ENCODE results near the gene CPSF7. TPM values are rescaled to one million over a fixed set of nuclear protein-coding genes. Genes with fewer than 3 reads are reported as not detected.
A peak's percentile ranks its signal among the peaks of the same experiment; 100 is the strongest.

Gene CPSF7
- total and polyA plus RNA-seq, 10 of the 15 experiments (the other 5 are each of a cell fraction or from before 2014, with no cell fraction given), result 14.9 to 93.1 (median 60.9) TPM

GRCh38 chr11:61429691-61430582 lies at the start of gene CPSF7, which contains the start of gene SDHAF2 (continued):
- TF ChIP-seq, protein P1, sequence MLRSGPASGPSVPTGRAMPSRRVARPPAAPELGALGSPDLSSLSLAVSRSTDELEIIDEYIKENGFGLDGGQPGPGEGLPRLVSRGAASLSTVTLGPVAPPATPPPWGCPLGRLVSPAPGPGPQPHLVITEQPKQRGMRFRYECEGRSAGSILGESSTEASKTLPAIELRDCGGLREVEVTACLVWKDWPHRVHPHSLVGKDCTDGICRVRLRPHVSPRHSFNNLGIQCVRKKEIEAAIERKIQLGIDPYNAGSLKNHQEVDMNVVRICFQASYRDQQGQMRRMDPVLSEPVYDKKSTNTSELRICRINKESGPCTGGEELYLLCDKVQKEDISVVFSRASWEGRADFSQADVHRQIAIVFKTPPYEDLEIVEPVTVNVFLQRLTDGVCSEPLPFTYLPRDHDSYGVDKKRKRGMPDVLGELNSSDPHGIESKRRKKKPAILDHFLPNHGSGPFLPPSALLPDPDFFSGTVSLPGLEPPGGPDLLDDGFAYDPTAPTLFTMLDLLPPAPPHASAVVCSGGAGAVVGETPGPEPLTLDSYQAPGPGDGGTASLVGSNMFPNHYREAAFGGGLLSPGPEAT (IDR thresholded peaks at IDR 0.05; ENCODE audit: low read depth), result peak; percentile 91
- TF ChIP-seq HCFC1 (IDR thresholded peaks at IDR 0.05; ENCODE audit: low read length) (peak; percentile 60), FOXK2 (IDR thresholded peaks at IDR 0.05) (no peak; the same call in 1 of the 2 replicates), ZSCAN29 (IDR thresholded peaks at IDR 0.05) (no peak), NRF1 (conservative IDR thresholded peaks at IDR 0.05; ENCODE audit: low read depth, low read length) (peak; percentile 46), ESRRA (IDR thresholded peaks at IDR 0.05; ENCODE audit: low read length) (no peak), CHD4 (IDR thresholded peaks at IDR 0.05) (no peak), SMARCA5 (IDR thresholded peaks at IDR 0.05) (0 out of 2 replicates have a peak, but pooled peaks have one; percentile 11), ETV6 (conservative IDR thresholded peaks at IDR 0.05 in 1 of 2, IDR thresholded peaks at IDR 0.05 in 1 of 2; ENCODE audit: borderline replicate concordance in 1 of 2, low read depth in 1 of 2) (peak; percentile 15 to 97; a peak in 2 of 4 replicates), CBFB (IDR thresholded peaks at IDR 0.05; ENCODE audit: low read depth) (peak; percentile 8), BHLHE40 (IDR thresholded peaks at IDR 0.05; ENCODE audit: borderline replicate concordance in 1 of 2, low read depth in 2 of 2, low read length in 1 of 2) (peak in 1 of 2 experiments; percentile 48; a peak in 2 of 4 replicates), HDAC6 (IDR thresholded peaks at IDR 0.05; ENCODE audit: unreplicated experiment) (peak; percentile 36), SMAD1 (IDR thresholded peaks at IDR 0.05; ENCODE audit: low read depth, partially characterized antibody) (no peak), YY1 (IDR thresholded peaks at IDR 0.05; ENCODE audit: low read depth, low read length) (peak; percentile 97), BACH1 (IDR thresholded peaks at IDR 0.05; ENCODE audit: borderline replicate concordance) (no peak; the same call in 1 of the 2 replicates), PAX5 (IDR thresholded peaks at IDR 0.05; ENCODE audit: borderline replicate concordance, low read depth, low read length) (0 out of 2 replicates have a peak, but pooled peaks have one; percentile 37), ASH2L (IDR thresholded peaks at IDR 0.05; ENCODE audit: borderline replicate concordance, low read depth) (no peak), SP1 (IDR thresholded peaks at IDR 0.05; ENCODE audit: low read depth, low read length) (no peak)
- TF ChIP-seq, protein P2, sequence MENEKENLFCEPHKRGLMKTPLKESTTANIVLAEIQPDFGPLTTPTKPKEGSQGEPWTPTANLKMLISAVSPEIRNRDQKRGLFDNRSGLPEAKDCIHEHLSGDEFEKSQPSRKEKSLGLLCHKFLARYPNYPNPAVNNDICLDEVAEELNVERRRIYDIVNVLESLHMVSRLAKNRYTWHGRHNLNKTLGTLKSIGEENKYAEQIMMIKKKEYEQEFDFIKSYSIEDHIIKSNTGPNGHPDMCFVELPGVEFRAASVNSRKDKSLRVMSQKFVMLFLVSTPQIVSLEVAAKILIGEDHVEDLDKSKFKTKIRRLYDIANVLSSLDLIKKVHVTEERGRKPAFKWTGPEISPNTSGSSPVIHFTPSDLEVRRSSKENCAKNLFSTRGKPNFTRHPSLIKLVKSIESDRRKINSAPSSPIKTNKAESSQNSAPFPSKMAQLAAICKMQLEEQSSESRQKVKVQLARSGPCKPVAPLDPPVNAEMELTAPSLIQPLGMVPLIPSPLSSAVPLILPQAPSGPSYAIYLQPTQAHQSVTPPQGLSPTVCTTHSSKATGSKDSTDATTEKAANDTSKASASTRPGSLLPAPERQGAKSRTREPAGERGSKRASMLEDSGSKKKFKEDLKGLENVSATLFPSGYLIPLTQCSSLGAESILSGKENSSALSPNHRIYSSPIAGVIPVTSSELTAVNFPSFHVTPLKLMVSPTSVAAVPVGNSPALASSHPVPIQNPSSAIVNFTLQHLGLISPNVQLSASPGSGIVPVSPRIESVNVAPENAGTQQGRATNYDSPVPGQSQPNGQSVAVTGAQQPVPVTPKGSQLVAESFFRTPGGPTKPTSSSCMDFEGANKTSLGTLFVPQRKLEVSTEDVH (IDR thresholded peaks at IDR 0.05; ENCODE audit: low read depth, partially characterized antibody), result peak; percentile 32
- TF ChIP-seq, protein P3, sequence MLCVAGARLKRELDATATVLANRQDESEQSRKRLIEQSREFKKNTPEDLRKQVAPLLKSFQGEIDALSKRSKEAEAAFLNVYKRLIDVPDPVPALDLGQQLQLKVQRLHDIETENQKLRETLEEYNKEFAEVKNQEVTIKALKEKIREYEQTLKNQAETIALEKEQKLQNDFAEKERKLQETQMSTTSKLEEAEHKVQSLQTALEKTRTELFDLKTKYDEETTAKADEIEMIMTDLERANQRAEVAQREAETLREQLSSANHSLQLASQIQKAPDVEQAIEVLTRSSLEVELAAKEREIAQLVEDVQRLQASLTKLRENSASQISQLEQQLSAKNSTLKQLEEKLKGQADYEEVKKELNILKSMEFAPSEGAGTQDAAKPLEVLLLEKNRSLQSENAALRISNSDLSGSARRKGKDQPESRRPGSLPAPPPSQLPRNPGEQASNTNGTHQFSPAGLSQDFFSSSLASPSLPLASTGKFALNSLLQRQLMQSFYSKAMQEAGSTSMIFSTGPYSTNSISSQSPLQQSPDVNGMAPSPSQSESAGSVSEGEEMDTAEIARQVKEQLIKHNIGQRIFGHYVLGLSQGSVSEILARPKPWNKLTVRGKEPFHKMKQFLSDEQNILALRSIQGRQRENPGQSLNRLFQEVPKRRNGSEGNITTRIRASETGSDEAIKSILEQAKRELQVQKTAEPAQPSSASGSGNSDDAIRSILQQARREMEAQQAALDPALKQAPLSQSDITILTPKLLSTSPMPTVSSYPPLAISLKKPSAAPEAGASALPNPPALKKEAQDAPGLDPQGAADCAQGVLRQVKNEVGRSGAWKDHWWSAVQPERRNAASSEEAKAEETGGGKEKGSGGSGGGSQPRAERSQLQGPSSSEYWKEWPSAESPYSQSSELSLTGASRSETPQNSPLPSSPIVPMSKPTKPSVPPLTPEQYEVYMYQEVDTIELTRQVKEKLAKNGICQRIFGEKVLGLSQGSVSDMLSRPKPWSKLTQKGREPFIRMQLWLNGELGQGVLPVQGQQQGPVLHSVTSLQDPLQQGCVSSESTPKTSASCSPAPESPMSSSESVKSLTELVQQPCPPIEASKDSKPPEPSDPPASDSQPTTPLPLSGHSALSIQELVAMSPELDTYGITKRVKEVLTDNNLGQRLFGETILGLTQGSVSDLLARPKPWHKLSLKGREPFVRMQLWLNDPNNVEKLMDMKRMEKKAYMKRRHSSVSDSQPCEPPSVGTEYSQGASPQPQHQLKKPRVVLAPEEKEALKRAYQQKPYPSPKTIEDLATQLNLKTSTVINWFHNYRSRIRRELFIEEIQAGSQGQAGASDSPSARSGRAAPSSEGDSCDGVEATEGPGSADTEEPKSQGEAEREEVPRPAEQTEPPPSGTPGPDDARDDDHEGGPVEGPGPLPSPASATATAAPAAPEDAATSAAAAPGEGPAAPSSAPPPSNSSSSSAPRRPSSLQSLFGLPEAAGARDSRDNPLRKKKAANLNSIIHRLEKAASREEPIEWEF (IDR thresholded peaks at IDR 0.05; ENCODE audit: insufficient replicate concordance, low read depth, low read length), result no peak
